HepG2 (cell line): ENCODE data around the gene CENPP. TPM values are rescaled to one million over a fixed set of nuclear protein-coding genes. Genes with fewer than 3 reads are reported as not detected.

Experiments used
- ATM ChIP-seq: fragments of 450-650 bp; IDR thresholded peaks from 2 replicates; pipeline ENCODE4 v1.7.1; 2017; ENCODE audit warnings: mild to moderate bottlenecking, borderline replicate concordance
- HDAC6 ChIP-seq: fragments of 200-600 bp; sonication (generic); IDR thresholded peaks from 2 replicates; pipeline ENCODE4 v1.7.0; 2017; ENCODE audit warnings: mild to moderate bottlenecking, antibody characterized with exemption, low read length, low read depth
- HHEX ChIP-seq: IDR thresholded peaks from 2 replicates; pipeline ENCODE4 v1.6.1; 2016; ENCODE audit warnings: control low read depth
- KAT2B ChIP-seq: fragments of 150-350 bp; IDR thresholded peaks from 2 replicates; pipeline ENCODE4 v1.6.1; 2014; ENCODE audit warnings: low read depth, low read length, borderline replicate concordance
- MAFF ChIP-seq: IDR thresholded peaks from 2 replicates; pipeline ENCODE4 v1.6.1; 2011; ENCODE audit warnings: low read depth, low read length, improper control_type of control experiment
- MAFG ChIP-seq: sonication (generic); formaldehyde crosslinking; IDR thresholded peaks from 2 replicates; pipeline ENCODE4 v1.5.1; 2020; ENCODE audit warnings: mild to moderate bottlenecking, missing genetic modification reagents
- MBNL3 ChIP-seq: fragments of 250-450 bp; sonication (Bioruptor Pico); conservative IDR thresholded peaks from 2 replicates; pipeline ENCODE4 v1.8.0; 2022; ENCODE audit warnings: mild to moderate bottlenecking, inconsistent platforms
- PHB2 ChIP-seq: fragments of 450-650 bp; IDR thresholded peaks from 2 replicates; pipeline ENCODE4 v1.6.1; 2018; ENCODE audit not compliant: partially characterized antibody
- PPARG ChIP-seq: conservative IDR thresholded peaks from 2 replicates; pipeline ENCODE4 v1.6.1; 2016; ENCODE audit warnings: missing biosample characterization, missing genetic modification reagents
- RAD51 ChIP-seq: fragments of 450-650 bp; IDR thresholded peaks from 2 replicates; pipeline ENCODE4 v1.6.1; 2016; ENCODE audit warnings: borderline replicate concordance
- REPIN1 ChIP-seq: sonication (generic); formaldehyde crosslinking; IDR thresholded peaks from 2 replicates; pipeline ENCODE4 v1.8.0; 2022; ENCODE audit warnings: missing genetic modification reagents, low read depth, mild to moderate bottlenecking, borderline replicate concordance
- SOX6 ChIP-seq, 2 experiments: fragments of 450-650 bp in 1 of 2; sonication (generic) in 1 of 2; formaldehyde crosslinking in 1 of 2; IDR thresholded peaks; 2 replicates each; pipeline versions ENCODE4 v1.4.0 to v1.6.1; 2017 to 2020; ENCODE audit warnings: antibody characterized with exemption in 1 of 2, mild to moderate bottlenecking in 1 of 2, missing genetic modification reagents in 1 of 2
- TEAD2 ChIP-seq: sonication (generic); formaldehyde crosslinking; IDR thresholded peaks from 2 replicates; pipeline ENCODE4 v1.9.0; 2021; ENCODE audit warnings: missing genetic modification reagents
- YY1 ChIP-seq: IDR thresholded peaks from 2 replicates; pipeline ENCODE4 v1.6.1; 2011; ENCODE audit warnings: low read length, low read depth, moderate library complexity, mild to moderate bottlenecking; ENCODE audit not compliant: insufficient read depth, insufficient replicate concordance
- ZNF101 ChIP-seq: sonication (generic); formaldehyde crosslinking; IDR thresholded peaks from 2 replicates; pipeline ENCODE4 v1.4.0; 2020; ENCODE audit warnings: mild to moderate bottlenecking, low read depth, missing genetic modification reagents, borderline replicate concordance
- ZNF234 ChIP-seq: sonication (generic); formaldehyde crosslinking; conservative IDR thresholded peaks from 2 replicates; pipeline ENCODE4 v1.5.1; 2020; ENCODE audit warnings: mild to moderate bottlenecking, missing genetic modification reagents
- ZNF235 ChIP-seq: sonication (generic); formaldehyde crosslinking; IDR thresholded peaks from 2 replicates; pipeline ENCODE4 v1.8.1; 2023; ENCODE audit warnings: mild to moderate bottlenecking, missing genetic modification reagents, borderline replicate concordance
- ZNF251 ChIP-seq: sonication (generic); formaldehyde crosslinking; IDR thresholded peaks from 2 replicates; pipeline ENCODE4 v1.9.0; 2021; ENCODE audit warnings: mild to moderate bottlenecking, missing genetic modification reagents
- ZNF274 ChIP-seq: sonication (generic); formaldehyde crosslinking; IDR thresholded peaks from 2 replicates; pipeline ENCODE4 v1.5.1; 2020; ENCODE audit warnings: mild to moderate bottlenecking, missing genetic modification reagents
- ZNF367 ChIP-seq: sonication (generic); formaldehyde crosslinking; IDR thresholded peaks from 2 replicates; pipeline ENCODE4 v1.4.0; 2020; ENCODE audit warnings: missing genetic modification reagents, borderline replicate concordance
- ZNF562 ChIP-seq: sonication (generic); formaldehyde crosslinking; IDR thresholded peaks from 2 replicates; pipeline ENCODE4 v1.8.0; 2022; ENCODE audit warnings: missing genetic modification reagents, borderline replicate concordance
- ZNF570 ChIP-seq: sonication (generic); formaldehyde crosslinking; IDR thresholded peaks from 2 replicates; pipeline ENCODE4 v1.4.0; 2020; ENCODE audit warnings: mild to moderate bottlenecking, missing genetic modification reagents, borderline replicate concordance
- ZNF7 ChIP-seq: IDR thresholded peaks from 2 replicates; pipeline ENCODE4 v1.6.1; 2016; ENCODE audit warnings: missing biosample characterization, missing genetic modification reagents
- polyA plus RNA-seq, 8 experiments: library from polyadenylated mRNA; depleted of rRNA in 3 of 8; stranded (reverse) in 7 of 8; unstranded in 1 of 8; fragments of >200 nt; fragmentation: Illumina TruSeq in 4 of 8; extraction: Trizol in 4 of 8; gene quantifications; 2 replicates each; pipeline versions ENCODE4 v1.2.1 to v1.2.3, GENCODE V29; 2011 to 2016; ENCODE audit warnings: low read depth in 4 of 8, missing spikeins in 1 of 8, mixed read lengths in 1 of 8; ENCODE audit not compliant: insufficient read depth in 1 of 8
- total RNA-seq, 5 experiments: library from RNA; depleted of rRNA; stranded (reverse); fragments of >200 nt; fragmentation: Illumina TruSeq; extraction: Trizol; gene quantifications; 2 replicates each; pipeline ENCODE4 v1.2.3, GENCODE V29; 2016; ENCODE audit warnings: low read depth in 1 of 5
- TF ChIP-seq, protein P1 (sequence below): sonication (generic); formaldehyde crosslinking; IDR thresholded peaks from 2 replicates; pipeline ENCODE4 v1.5.0; 2020; ENCODE audit warnings: missing genetic modification reagents
- TF ChIP-seq, protein P2 (sequence below): sonication (generic); formaldehyde crosslinking; IDR thresholded peaks from 2 replicates; pipeline ENCODE4 v1.5.0; 2020; ENCODE audit warnings: missing genetic modification reagents
- TF ChIP-seq, protein P3 (sequence below): sonication (generic); formaldehyde crosslinking; IDR thresholded peaks from 2 replicates; pipeline ENCODE4 v1.8.0; 2022; ENCODE audit warnings: missing genetic modification reagents, mild to moderate bottlenecking, borderline replicate concordance
- TF ChIP-seq, protein P4 (sequence below): IDR thresholded peaks from 2 replicates; pipeline ENCODE4 v1.6.1; 2016; ENCODE audit warnings: mild to moderate bottlenecking

Gene CENPP
- total and polyA plus RNA-seq, 2 of the 13 experiments (the other 11 are each of a cell fraction or from before 2014, with no cell fraction given): 2.0 to 11.4 TPM

DNA sequence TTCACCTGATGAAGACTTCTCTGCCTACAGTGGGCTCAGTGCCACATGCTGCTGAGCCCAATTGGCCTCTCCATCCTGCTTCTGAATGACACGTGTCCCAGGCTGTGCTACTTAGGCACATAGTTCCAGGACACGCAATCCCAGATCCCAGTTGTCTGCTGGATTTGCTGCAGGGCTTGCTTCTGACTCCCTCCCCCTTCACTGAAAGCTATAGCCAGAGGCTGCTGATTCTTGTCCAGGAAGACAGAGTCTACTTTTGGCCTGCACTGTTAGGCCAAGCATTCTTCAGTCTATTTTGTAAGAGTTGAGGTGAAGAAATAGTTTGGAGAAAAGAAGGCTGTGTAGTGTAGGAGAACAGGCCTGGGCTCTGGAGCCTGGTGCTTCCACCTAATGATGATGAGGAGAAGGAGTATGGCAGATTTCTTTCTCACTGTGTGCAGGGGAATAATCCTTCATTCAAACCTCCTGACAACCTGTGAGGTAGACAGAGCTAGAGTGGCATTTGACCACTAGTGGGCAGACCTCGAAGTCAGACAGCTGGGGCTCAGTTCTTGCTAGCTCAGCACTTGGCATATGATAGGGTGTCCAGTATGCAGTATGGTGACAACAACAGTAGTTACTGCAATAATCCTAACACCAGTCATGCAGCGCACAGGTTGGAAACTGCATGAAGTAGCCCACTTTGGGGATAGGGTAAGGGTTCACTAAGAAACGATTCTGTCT is 176.1 kb downstream of the CENPP start (continued):
- TF ChIP-seq ZNF367 (no peak), YY1 (no peak), PPARG (CRISPR knock-in tag) (no peak), ZNF101 (CRISPR knock-in tag) (no peak), ATM (no peak), REPIN1 (0 out of 2 replicates have a peak, but pooled peaks have one; percentile 29), ZNF274 (CRISPR knock-in tag) (no peak), KAT2B (no peak), HHEX (CRISPR knock-in tag) (no peak), MAFG (CRISPR knock-in tag) (peak; percentile 88), RAD51 (no peak), ZNF562 (CRISPR knock-in tag) (no peak), ZNF570 (CRISPR knock-in tag) (no peak), ZNF235 (CRISPR knock-in tag) (no peak), SOX6 (IDR thresholded peaks at IDR 0.05) (no peak), SOX6 (CRISPR knock-in tag; IDR thresholded peaks at IDR 0.05) (0 out of 2 replicates have a peak, but pooled peaks have one; percentile 16), HDAC6 (no peak), MBNL3 (no peak), PHB2 (no peak), TEAD2 (CRISPR knock-in tag) (no peak), ZNF234 (no peak), ZNF251 (CRISPR knock-in tag) (no peak), ZNF7 (CRISPR knock-in tag) (no peak), MAFF (peak; percentile 97)
- TF ChIP-seq, protein P1, sequence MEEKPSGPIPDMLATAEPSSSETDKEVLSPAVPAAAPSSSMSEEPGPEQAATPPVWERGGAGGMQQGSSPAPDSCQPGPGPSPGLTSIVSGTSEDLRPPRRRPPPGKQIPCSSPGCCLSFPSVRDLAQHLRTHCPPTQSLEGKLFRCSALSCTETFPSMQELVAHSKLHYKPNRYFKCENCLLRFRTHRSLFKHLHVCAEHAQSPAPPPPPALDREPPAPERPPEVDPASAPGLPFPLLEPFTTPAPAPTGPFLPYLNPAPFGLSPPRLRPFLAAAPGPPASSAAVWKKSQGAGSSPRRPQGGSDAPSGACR: no peak
- TF ChIP-seq, protein P2, sequence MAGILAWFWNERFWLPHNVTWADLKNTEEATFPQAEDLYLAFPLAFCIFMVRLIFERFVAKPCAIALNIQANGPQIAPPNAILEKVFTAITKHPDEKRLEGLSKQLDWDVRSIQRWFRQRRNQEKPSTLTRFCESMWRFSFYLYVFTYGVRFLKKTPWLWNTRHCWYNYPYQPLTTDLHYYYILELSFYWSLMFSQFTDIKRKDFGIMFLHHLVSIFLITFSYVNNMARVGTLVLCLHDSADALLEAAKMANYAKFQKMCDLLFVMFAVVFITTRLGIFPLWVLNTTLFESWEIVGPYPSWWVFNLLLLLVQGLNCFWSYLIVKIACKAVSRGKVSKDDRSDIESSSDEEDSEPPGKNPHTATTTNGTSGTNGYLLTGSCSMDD: no peak
- TF ChIP-seq, protein P3, sequence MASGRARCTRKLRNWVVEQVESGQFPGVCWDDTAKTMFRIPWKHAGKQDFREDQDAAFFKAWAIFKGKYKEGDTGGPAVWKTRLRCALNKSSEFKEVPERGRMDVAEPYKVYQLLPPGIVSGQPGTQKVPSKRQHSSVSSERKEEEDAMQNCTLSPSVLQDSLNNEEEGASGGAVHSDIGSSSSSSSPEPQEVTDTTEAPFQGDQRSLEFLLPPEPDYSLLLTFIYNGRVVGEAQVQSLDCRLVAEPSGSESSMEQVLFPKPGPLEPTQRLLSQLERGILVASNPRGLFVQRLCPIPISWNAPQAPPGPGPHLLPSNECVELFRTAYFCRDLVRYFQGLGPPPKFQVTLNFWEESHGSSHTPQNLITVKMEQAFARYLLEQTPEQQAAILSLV (CRISPR knock-in tag): no peak
- TF ChIP-seq, protein P4, sequence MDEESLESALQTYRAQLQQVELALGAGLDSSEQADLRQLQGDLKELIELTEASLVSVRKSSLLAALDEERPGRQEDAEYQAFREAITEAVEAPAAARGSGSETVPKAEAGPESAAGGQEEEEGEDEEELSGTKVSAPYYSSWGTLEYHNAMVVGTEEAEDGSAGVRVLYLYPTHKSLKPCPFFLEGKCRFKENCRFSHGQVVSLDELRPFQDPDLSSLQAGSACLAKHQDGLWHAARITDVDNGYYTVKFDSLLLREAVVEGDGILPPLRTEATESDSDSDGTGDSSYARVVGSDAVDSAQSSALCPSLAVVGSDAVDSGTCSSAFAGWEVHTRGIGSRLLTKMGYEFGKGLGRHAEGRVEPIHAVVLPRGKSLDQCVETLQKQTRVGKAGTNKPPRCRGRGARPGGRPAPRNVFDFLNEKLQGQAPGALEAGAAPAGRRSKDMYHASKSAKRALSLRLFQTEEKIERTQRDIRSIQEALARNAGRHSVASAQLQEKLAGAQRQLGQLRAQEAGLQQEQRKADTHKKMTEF (CRISPR knock-in tag): no peak
